Tibial nerve (tissue), 4 donors: ENCODE measurements around the gene TBP. TPM values are rescaled to one million over a fixed set of nuclear protein-coding genes. Genes with fewer than 3 reads are reported as not detected.

Experiments used
- total RNA-seq, 4 donors: library from RNA; depleted of rRNA; stranded (reverse); fragments of >200 nt; gene quantifications; one replicate each; pipeline ENCODE4 v1.1.0, GENCODE V29; 2016

The TBP gene
- total RNA-seq, 4 donors from 2014 or later, result 14.5 to 16.1 (median 15.6) TPM

Other genes starting within 250 kb of the TBP start
- 10 to 100 TPM; 26.0 to 35.4 (median 32.1) TPM for gene FAM120B, start 247.6 kb upstream of the TBP start, total RNA-seq
- gene PSMB1, start 1.1 kb upstream of the TBP start, total RNA-seq, result 100 to 1,000 TPM; 122 to 207 (median 155) TPM
- 10 to 100 TPM; 53.5 to 82.2 (median 70.3) TPM for gene PDCD2, start 30.3 kb downstream of the TBP start, total RNA-seq